ENCODE data around the gene TMEM139. TPM values are rescaled to one million over a fixed set of nuclear protein-coding genes. Genes with fewer than 3 reads are reported as not detected.
"Not testable (repeated sequence)": the region's sequence is repeated elsewhere in the genome, so short reads cannot be mapped to it uniquely, and the experiment has no call there.

TMEM139 gene
- total RNA-seq, 3 donors from 2014 or later (not counting 1 experiment from before 2014, with no cell fraction given) = not detected

- Mint-ChIP-seq H3K27ac (peak within 1 kb of the TSS; percentile 74 to 93), H3K4me3 (peak within 1 kb of the TSS; percentile 95), H3K27me3 (ENCODE audit: low read depth in 2 of 2) (no peaks in the 10 kb centered on the region), H3K4me1 (peaks cover 29 to 34% of the 10 kb centered on the region in 2 donors), H3K9me3 (no peaks in the 10 kb centered on the region), H3K36me3 (no peaks in the 10 kb centered on the region)
- peaks cover 18% of the 10 kb centered on the region for H3K4me1 ChIP-seq (ENCODE audit: control insufficient read depth, insufficient read depth, low read length)
- peaks cover 26% of the 10 kb centered on the region for H3K36me3 ChIP-seq (ENCODE audit: control insufficient read depth, insufficient read depth, low read length)
- no peak for TF ChIP-seq CTCF (IDR thresholded peaks at IDR 0.05)
- intact Hi-C loops (cut with micrococcal nuclease) = no loop called here
- H3K4me3 ChIP-seq (ENCODE audit: low read length) = peak within 1 kb of the TSS; percentile 95
- DNase-seq (peak; percentile 64 to 85), ATAC-seq (peak; percentile 97 to 99 (median 98))
- no peaks in the 10 kb centered on the region for H3K27me3 ChIP-seq (ENCODE audit: control insufficient read depth, insufficient read depth, low read length)
- under 1% methylated on average over 47 of the region's 48 CpGs for WGBS (ENCODE audit: insufficient coverage)
- peak within 1 kb of the TSS; percentile 71 for H3K27ac ChIP-seq (ENCODE audit: low read length)
- no peaks in the 10 kb centered on the region for H3K9me3 ChIP-seq (ENCODE audit: control insufficient read depth, insufficient read depth, low read length)
Measured at GRCh38 chr7:143263266-143264195, 21.2 kb upstream of the TMEM139 start, which contains the start of gene GSTK1. TSS of gene GSTK1 (plus strand) at chr7:143263441. CDS start at chr7:143263514, 73 bp downstream.

- Mint-ChIP-seq H3K4me1 (peaks cover 24 to 34% of the 10 kb centered on the region in 2 donors), H3K27ac (peak overlapping the region; percentile 69 to 93), H3K4me3 (peak overlapping the region; percentile 95)
- H3K9me3 Mint-ChIP-seq; H3K9me3 ChIP-seq (ENCODE audit: control insufficient read depth, insufficient read depth, low read length); H3K27me3 Mint-ChIP-seq (ENCODE audit: low read depth in 2 of 2); H3K36me3 Mint-ChIP-seq; DNase-seq; ATAC-seq; H3K27me3 ChIP-seq (ENCODE audit: control insufficient read depth, insufficient read depth, low read length); intact Hi-C loops (cut with micrococcal nuclease): not testable (repeated sequence)
- peaks cover 18% of the 10 kb centered on the region for H3K4me1 ChIP-seq (ENCODE audit: control insufficient read depth, insufficient read depth, low read length)
- H3K4me3 ChIP-seq (ENCODE audit: low read length) = peak overlapping the region; percentile 95
- H3K36me3 ChIP-seq (ENCODE audit: control insufficient read depth, insufficient read depth, low read length) = peaks cover 32% of the 10 kb centered on the region
- WGBS (ENCODE audit: insufficient coverage) = 52% methylated on average over 15 of the region's 15 CpGs
- H3K27ac ChIP-seq (ENCODE audit: low read length) = peak overlapping the region; percentile 71
Measured at GRCh38 chr7:143264196-143264568, 20.6 kb upstream of the TMEM139 start.

- intact Hi-C loops (cut with micrococcal nuclease) = no loop called here
- H3K4me3 Mint-ChIP-seq = peak overlapping the region; percentile 95
- Histone ChIP-seq H3K36me3 (ENCODE audit: control insufficient read depth, insufficient read depth, low read length) (peaks cover 42% of the 10 kb centered on the region), H3K4me1 (ENCODE audit: control insufficient read depth, insufficient read depth, low read length) (peaks cover 18% of the 10 kb centered on the region), H3K9me3 (ENCODE audit: control insufficient read depth, insufficient read depth, low read length) (no peaks in the 10 kb centered on the region), H3K4me3 (ENCODE audit: low read length) (no peak overlapping the region), H3K27ac (ENCODE audit: low read length) (no peak overlapping the region), H3K27me3 (ENCODE audit: control insufficient read depth, insufficient read depth, low read length) (no peaks in the 10 kb centered on the region)
- H3K9me3 Mint-ChIP-seq = no peaks in the 10 kb centered on the region
- WGBS (ENCODE audit: insufficient coverage) = 90% methylated on average over 15 of the region's 15 CpGs
- peak overlapping the region; percentile 69 to 93 for H3K27ac Mint-ChIP-seq
- H3K36me3 Mint-ChIP-seq = no peaks in the 10 kb centered on the region
- no peaks in the 10 kb centered on the region for H3K27me3 Mint-ChIP-seq (ENCODE audit: low read depth in 2 of 2)
- TF ChIP-seq CTCF (IDR thresholded peaks at IDR 0.05) = no peak
- no peak for ATAC-seq
- peaks cover 24 to 34% of the 10 kb centered on the region in 2 donors for H3K4me1 Mint-ChIP-seq
- no peak for DNase-seq
Measured at GRCh38 chr7:143265017-143265693, 19.6 kb upstream of the TMEM139 start.

- Mint-ChIP-seq H3K4me3 (no peak overlapping the region), H3K4me1 (peaks cover 16 to 19% of the 10 kb centered on the region in 2 donors), H3K27ac (peak overlapping the region in 1 of 2 donors; percentile 14), H3K9me3 (no peaks in the 10 kb centered on the region), H3K36me3 (no peaks in the 10 kb centered on the region), H3K27me3 (ENCODE audit: low read depth in 2 of 2) (no peaks in the 10 kb centered on the region)
- Histone ChIP-seq H3K27me3 (ENCODE audit: control insufficient read depth, insufficient read depth, low read length) (no peaks in the 10 kb centered on the region), H3K4me3 (ENCODE audit: low read length) (no peak overlapping the region), H3K36me3 (ENCODE audit: control insufficient read depth, insufficient read depth, low read length) (peaks cover 42% of the 10 kb centered on the region), H3K27ac (ENCODE audit: low read length) (no peak overlapping the region), H3K9me3 (ENCODE audit: control insufficient read depth, insufficient read depth, low read length) (no peaks in the 10 kb centered on the region), H3K4me1 (ENCODE audit: control insufficient read depth, insufficient read depth, low read length) (peaks cover 10% of the 10 kb centered on the region)
- ATAC-seq = no peak
- no peak for DNase-seq
- 53% methylated on average over 5 of the region's 5 CpGs for WGBS (ENCODE audit: insufficient coverage)
- intact Hi-C loops (cut with micrococcal nuclease) = no loop called here
- TF ChIP-seq CTCF (IDR thresholded peaks at IDR 0.05) = no peak
Measured at GRCh38 chr7:143269251-143269650, 15.5 kb upstream of the TMEM139 start.

All from natural killer cell (primary cell).